SH-SY5Y (cell line): ENCODE measurements around the gene NKD2.

ENCODE experiments used
- GATA2 ChIP-seq: IDR thresholded peaks from 2 replicates; pipeline ENCODE4 v1.6.1; 2011; ENCODE audit warnings: mild to moderate bottlenecking, low read depth, low read length
- GATA3 ChIP-seq: IDR thresholded peaks from 2 replicates; pipeline ENCODE4 v1.6.1; 2011; ENCODE audit warnings: low read depth, mild to moderate bottlenecking, low read length, moderate library complexity

- TF ChIP-seq GATA2 (no peak), GATA3 (no peak)
Measured at GRCh38 chr5:1081519-1081918, 72.9 kb downstream of the NKD2 start.
